HEK293 (cell line): ENCODE measurements around the gene SURF1.

ENCODE experiments used
- CTCF ChIA-PET: fragments of 350-600 bp; formaldehyde crosslinking; extraction: SDS; loops from one replicate; lab custom pipeline; 2021; ENCODE audit warnings: antibody characterized with exemption; lab: Yijun Ruan, JAX
- POLR2A ChIA-PET: fragments of 300-600 bp; formaldehyde crosslinking; extraction: SDS; loops from one replicate; lab custom pipeline; 2020; ENCODE audit warnings: antibody characterized with exemption, inconsistent platforms; lab: Yijun Ruan, JAX
- H3K27ac ChIP-seq: fragments of 200-500 bp; sonication (Bioruptor generic); 2 replicates; pipeline ENCODE4 v1.5.1; 2014; ENCODE audit warnings: low read depth, low read length, control low read depth, inconsistent platforms; ENCODE audit errors: extremely low read depth
- H3K36me3 ChIP-seq, 2 experiments: fragments of 200-500 bp in 1 of 2; sonication (Bioruptor generic) in 1 of 2; 1 replicate in 1 of 2; 2 replicates in 1 of 2; pipeline ENCODE4 v1.5.1; 2014 to 2017; ENCODE audit warnings: inconsistent platforms in 2 of 2, low read length in 2 of 2; ENCODE audit not compliant: control insufficient read depth in 2 of 2, insufficient read depth in 1 of 2
- H3K4me1 ChIP-seq: fragments of 200-500 bp; sonication (Bioruptor generic); 2 replicates; pipeline ENCODE4 v1.5.1; 2014; ENCODE audit warnings: mild to moderate bottlenecking, low read length, inconsistent platforms; ENCODE audit not compliant: control insufficient read depth, insufficient read depth
- H3K4me3 ChIP-seq: 2 replicates; pipeline ENCODE4 v1.5.1; 2011; ENCODE audit warnings: low read depth, mild to moderate bottlenecking, control low read depth, low read length, moderate library complexity
- H3K9me3 ChIP-seq: fragments of 200-500 bp; sonication (Bioruptor generic); 2 replicates; pipeline ENCODE4 v1.5.1; 2014; ENCODE audit warnings: low read depth, low read length, inconsistent platforms; ENCODE audit not compliant: control insufficient read depth, insufficient read depth
- BCL11B ChIP-seq: fragments of 450-650 bp; formaldehyde crosslinking; IDR thresholded peaks from 2 replicates; pipeline ENCODE4 v1.5.1; 2016; ENCODE audit warnings: low read depth, missing biosample characterization, missing genetic modification characterization
- CTCF ChIP-seq: fragments of 450-650 bp; formaldehyde crosslinking; IDR thresholded peaks from 2 replicates; pipeline ENCODE4 v1.5.1; 2016; ENCODE audit warnings: missing biosample characterization, missing genetic modification characterization
- GLI4 ChIP-seq: fragments of 450-650 bp; formaldehyde crosslinking; IDR thresholded peaks from 2 replicates; pipeline ENCODE4 v1.5.1; 2016; ENCODE audit warnings: missing biosample characterization, missing genetic modification characterization
- KLF9 ChIP-seq: fragments of 450-650 bp; formaldehyde crosslinking; IDR thresholded peaks from 2 replicates; pipeline ENCODE4 v1.5.1; 2016; ENCODE audit warnings: missing biosample characterization, missing genetic modification characterization, low read depth
- MYNN ChIP-seq: fragments of 450-650 bp; formaldehyde crosslinking; IDR thresholded peaks from 2 replicates; pipeline ENCODE4 v1.5.1; 2016; ENCODE audit warnings: missing biosample characterization, missing genetic modification characterization, borderline replicate concordance
- RBAK ChIP-seq: fragments of 450-650 bp; formaldehyde crosslinking; IDR thresholded peaks from 2 replicates; pipeline ENCODE4 v1.5.1; 2016; ENCODE audit warnings: missing biosample characterization, missing genetic modification characterization
- ZBTB17 ChIP-seq: fragments of 450-650 bp; formaldehyde crosslinking; IDR thresholded peaks from 2 replicates; pipeline ENCODE4 v1.5.1; 2016; ENCODE audit warnings: missing biosample characterization, missing genetic modification characterization
- ZEB2 ChIP-seq: fragments of 450-650 bp; formaldehyde crosslinking; IDR thresholded peaks from 2 replicates; pipeline ENCODE4 v1.5.1; 2016; ENCODE audit warnings: missing biosample characterization, missing genetic modification characterization
- ZFP69B ChIP-seq: fragments of 450-650 bp; formaldehyde crosslinking; IDR thresholded peaks from 2 replicates; pipeline ENCODE4 v1.5.1; 2016; ENCODE audit warnings: missing biosample characterization, missing genetic modification characterization
- ZNF138 ChIP-seq: fragments of 450-650 bp; formaldehyde crosslinking; IDR thresholded peaks from 2 replicates; pipeline ENCODE4 v1.5.1; 2016; ENCODE audit warnings: missing biosample characterization, missing genetic modification characterization, borderline replicate concordance
- ZNF184 ChIP-seq: fragments of 450-650 bp; IDR thresholded peaks from 2 replicates; pipeline ENCODE4 v1.5.1; 2018; ENCODE audit warnings: missing biosample characterization, mild to moderate bottlenecking, missing genetic modification characterization
- ZNF19 ChIP-seq: fragments of 450-650 bp; formaldehyde crosslinking; IDR thresholded peaks from 2 replicates; pipeline ENCODE4; 2016; ENCODE audit warnings: missing biosample characterization, missing genetic modification characterization, low read depth
- ZNF23 ChIP-seq: fragments of 450-650 bp; formaldehyde crosslinking; IDR thresholded peaks from 2 replicates; pipeline ENCODE4 v1.5.1; 2016; ENCODE audit warnings: missing biosample characterization, missing genetic modification characterization, borderline replicate concordance
- ZNF324 ChIP-seq: fragments of 450-650 bp; formaldehyde crosslinking; IDR thresholded peaks from 2 replicates; pipeline ENCODE4 v1.5.1; 2016; ENCODE audit warnings: missing biosample characterization, missing genetic modification characterization
- ZNF521 ChIP-seq: fragments of 450-650 bp; formaldehyde crosslinking; IDR thresholded peaks from 2 replicates; pipeline ENCODE4 v1.5.1; 2017; ENCODE audit warnings: missing biosample characterization, mild to moderate bottlenecking, missing genetic modification characterization
- ZNF596 ChIP-seq: fragments of 450-650 bp; IDR thresholded peaks from 2 replicates; pipeline ENCODE4 v1.5.0; 2018; ENCODE audit warnings: missing biosample characterization, mild to moderate bottlenecking, missing genetic modification characterization, moderate library complexity
- ZNF610 ChIP-seq: fragments of 450-650 bp; formaldehyde crosslinking; IDR thresholded peaks from 2 replicates; pipeline ENCODE4 v1.5.1; 2016; ENCODE audit warnings: missing biosample characterization, missing genetic modification characterization, borderline replicate concordance
- ZNF658 ChIP-seq: fragments of 450-650 bp; formaldehyde crosslinking; IDR thresholded peaks from 2 replicates; pipeline ENCODE4; 2016; ENCODE audit warnings: missing biosample characterization, missing genetic modification characterization
- ZNF677 ChIP-seq: fragments of 450-650 bp; IDR thresholded peaks from 2 replicates; pipeline ENCODE4 v1.5.0; 2018; ENCODE audit warnings: missing biosample characterization, mild to moderate bottlenecking, missing genetic modification characterization, moderate library complexity
- TF ChIP-seq, protein P1 (sequence below): fragments of 450-650 bp; formaldehyde crosslinking; optimal IDR thresholded peaks from 2 replicates; pipeline ENCODE3; 2016; ENCODE audit warnings: missing biosample characterization, mild to moderate bottlenecking, missing genetic modification characterization
- TF ChIP-seq, protein P2 (sequence below): fragments of 450-650 bp; formaldehyde crosslinking; IDR thresholded peaks from 2 replicates; pipeline ENCODE4; 2016; ENCODE audit warnings: missing biosample characterization, missing genetic modification characterization
- TF ChIP-seq, protein P3 (sequence below): fragments of 450-650 bp; formaldehyde crosslinking; IDR thresholded peaks from 2 replicates; pipeline ENCODE4 v1.5.1; 2016; ENCODE audit warnings: missing biosample characterization, missing genetic modification characterization

SURF1 gene

GRCh38 chr9:133333011-133333410 lies 23.3 kb downstream of the SURF1 start (continued):
- TF ChIP-seq, protein P1, sequence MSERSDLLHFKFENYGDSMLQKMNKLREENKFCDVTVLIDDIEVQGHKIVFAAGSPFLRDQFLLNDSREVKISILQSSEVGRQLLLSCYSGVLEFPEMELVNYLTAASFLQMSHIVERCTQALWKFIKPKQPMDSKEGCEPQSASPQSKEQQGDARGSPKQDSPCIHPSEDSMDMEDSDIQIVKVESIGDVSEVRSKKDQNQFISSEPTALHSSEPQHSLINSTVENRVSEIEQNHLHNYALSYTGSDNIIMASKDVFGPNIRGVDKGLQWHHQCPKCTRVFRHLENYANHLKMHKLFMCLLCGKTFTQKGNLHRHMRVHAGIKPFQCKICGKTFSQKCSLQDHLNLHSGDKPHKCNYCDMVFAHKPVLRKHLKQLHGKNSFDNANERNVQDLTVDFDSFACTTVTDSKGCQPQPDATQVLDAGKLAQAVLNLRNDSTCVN: no peak
- TF ChIP-seq ZNF658: no peak
- TF ChIP-seq, all 188 proteins: peak for 0

GRCh38 chr9:133332381-133332730 lies 23.9 kb downstream of the SURF1 start:
- peaks cover 4 to 53% of the 10 kb centered on the region in 2 experiments; a peak in 2 of 3 replicates for H3K36me3 ChIP-seq
- H3K9me3 ChIP-seq: no peaks in the 10 kb centered on the region
- H3K27ac ChIP-seq: no peak overlapping the region
- ChIA-PET CTCF (interaction anchor here (0.7 to 8.9 kb wide), 2 partner anchors 145 to 216 kb away, joined by 3 to 159 read pairs; no protein-coding TSS in a partner anchor), POLR2A (interaction anchor here (1.6 kb wide), 1 partner anchor 16 kb away, joined by 6 read pairs; the partner anchor contains the start of genes MED22 and RPL7A)
- no peak overlapping the region for H3K4me3 ChIP-seq
- TF ChIP-seq GLI4 (tag by site-specific recombination): no peak
- TF ChIP-seq, protein P2, sequence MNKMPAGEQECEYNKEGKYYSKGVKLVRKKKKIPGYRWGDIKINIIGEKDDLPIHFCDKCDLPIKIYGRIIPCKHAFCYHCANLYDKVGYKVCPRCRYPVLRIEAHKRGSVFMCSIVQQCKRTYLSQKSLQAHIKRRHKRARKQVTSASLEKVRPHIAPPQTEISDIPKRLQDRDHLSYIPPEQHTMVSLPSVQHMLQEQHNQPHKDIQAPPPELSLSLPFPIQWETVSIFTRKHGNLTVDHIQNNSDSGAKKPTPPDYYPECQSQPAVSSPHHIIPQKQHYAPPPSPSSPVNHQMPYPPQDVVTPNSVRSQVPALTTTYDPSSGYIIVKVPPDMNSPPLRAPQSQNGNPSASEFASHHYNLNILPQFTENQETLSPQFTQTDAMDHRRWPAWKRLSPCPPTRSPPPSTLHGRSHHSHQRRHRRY: no peak
- TF ChIP-seq ZNF23 (tag by site-specific recombination): no peak
- no peak for TF ChIP-seq ZNF324
- TF ChIP-seq ZEB2: no peak
- TF ChIP-seq ZNF521 (tag by site-specific recombination): no peak
- TF ChIP-seq BCL11B: no peak
- no peak for TF ChIP-seq KLF9 (tag by site-specific recombination)
- no peak for TF ChIP-seq RBAK (tag by site-specific recombination)
- TF ChIP-seq ZNF596: no peak
- TF ChIP-seq, protein P3, sequence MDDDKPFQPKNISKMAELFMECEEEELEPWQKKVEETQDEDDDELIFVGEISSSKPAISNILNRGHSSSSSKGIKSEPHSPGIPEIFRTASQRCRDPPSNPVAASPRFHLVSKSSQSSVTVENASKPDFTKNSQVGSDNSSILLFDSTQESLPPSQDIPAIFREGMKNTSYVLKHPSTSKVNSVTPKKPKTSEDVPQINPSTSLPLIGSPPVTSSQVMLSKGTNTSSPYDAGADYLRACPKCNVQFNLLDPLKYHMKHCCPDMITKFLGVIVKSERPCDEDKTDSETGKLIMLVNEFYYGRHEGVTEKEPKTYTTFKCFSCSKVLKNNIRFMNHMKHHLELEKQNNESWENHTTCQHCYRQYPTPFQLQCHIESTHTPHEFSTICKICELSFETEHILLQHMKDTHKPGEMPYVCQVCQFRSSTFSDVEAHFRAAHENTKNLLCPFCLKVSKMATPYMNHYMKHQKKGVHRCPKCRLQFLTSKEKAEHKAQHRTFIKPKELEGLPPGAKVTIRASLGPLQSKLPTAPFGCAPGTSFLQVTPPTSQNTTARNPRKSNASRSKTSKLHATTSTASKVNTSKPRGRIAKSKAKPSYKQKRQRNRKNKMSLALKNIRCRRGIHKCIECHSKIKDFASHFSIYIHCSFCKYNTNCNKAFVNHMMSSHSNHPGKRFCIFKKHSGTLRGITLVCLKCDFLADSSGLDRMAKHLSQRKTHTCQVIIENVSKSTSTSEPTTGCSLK (tag by site-specific recombination): no peak
- TF ChIP-seq CTCF (tag by site-specific recombination): no peak
- no peak for TF ChIP-seq ZNF19 (tag by site-specific recombination)
- TF ChIP-seq ZNF138 (tag by site-specific recombination): no peak
- peaks cover 4% of the 10 kb centered on the region; the same call in 1 of the 2 replicates for H3K4me1 ChIP-seq

DNA sequence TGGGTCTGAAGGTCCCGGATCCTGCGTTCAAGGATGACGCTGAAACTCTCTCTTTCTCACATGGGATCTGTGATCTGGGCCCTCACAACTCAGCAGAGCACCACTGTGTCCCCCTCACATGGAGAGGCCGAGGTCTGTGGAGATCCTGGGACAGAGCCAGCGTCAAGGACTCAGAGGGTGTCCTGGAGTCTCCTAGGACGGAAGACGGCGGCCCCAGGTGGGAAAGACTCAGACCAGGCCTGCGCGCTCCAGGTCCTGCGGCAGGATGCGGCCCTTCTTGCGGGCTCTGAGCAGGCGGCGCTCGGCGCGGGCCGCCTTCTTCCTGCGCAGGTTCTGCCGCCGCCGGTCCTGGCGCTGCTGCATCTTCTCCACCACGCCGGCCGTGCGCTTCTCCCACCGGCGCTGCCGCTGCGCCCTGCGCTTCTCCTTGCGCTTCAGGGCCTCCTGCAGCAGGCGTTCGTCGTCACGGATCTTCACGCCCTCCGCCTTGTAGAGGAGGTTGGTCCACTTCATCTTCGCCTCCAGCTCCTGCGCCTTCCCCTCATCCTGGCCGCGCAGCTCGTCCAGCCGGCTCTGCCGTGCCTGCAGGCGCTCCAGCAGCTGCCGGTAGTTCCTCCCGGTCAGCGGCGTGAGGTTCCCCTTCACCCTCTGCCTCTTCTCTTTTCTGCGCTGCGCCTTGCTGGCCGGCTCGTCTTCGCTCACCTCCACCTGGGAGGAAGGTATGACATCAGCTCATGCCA lies 24.5 kb downstream of the SURF1 start:
- Histone ChIP-seq H3K36me3 (peaks cover 4 to 53% of the 10 kb centered on the region in 2 experiments; a peak in 2 of 3 replicates), H3K4me1 (peaks cover 4% of the 10 kb centered on the region; the same call in 1 of the 2 replicates), H3K4me3 (no peak overlapping the region), H3K27ac (no peak overlapping the region), H3K9me3 (no peaks in the 10 kb centered on the region)
- TF ChIP-seq ZNF677 (tag by site-specific recombination) (no peak), ZNF184 (tag by site-specific recombination) (no peak), ZFP69B (tag by site-specific recombination) (no peak), MYNN (tag by site-specific recombination) (no peak), ZBTB17 (tag by site-specific recombination) (no peak), ZNF610 (tag by site-specific recombination) (no peak)
- TF ChIP-seq, protein P1: no peak
- ChIA-PET CTCF (interaction anchor here (0.7 to 8.9 kb wide), 5 partner anchors 144 to 291 kb away, joined by 3 to 159 read pairs (median 11); no protein-coding TSS in a partner anchor), POLR2A (interaction anchor here (0.7 to 1.6 kb wide), 2 partner anchors 16 kb away, joined by 3 to 6 read pairs; partner anchors contain the start of genes MED22 and RPL7A)
